Parathyroid adenoma (tissue), 2 donors: ENCODE results near the gene WDR87.

Source experiments
- H2AFZ ChIP-seq: fragments of 300-600 bp; sonication (generic); one replicate; pipeline ENCODE4 v1.7.0; 2017; ENCODE audit warnings: antibody characterized with exemption, mild to moderate bottlenecking
- H3K27ac ChIP-seq: fragments of 300-600 bp; sonication (generic); one replicate; pipeline ENCODE4 v1.7.0; 2017
- H3K27me3 ChIP-seq: fragments of 300-600 bp; sonication (generic); one replicate; pipeline ENCODE4 v1.7.0; 2017; ENCODE audit warnings: low read length; ENCODE audit not compliant: control insufficient read depth, insufficient read depth
- H3K36me3 ChIP-seq: fragments of 300-600 bp; sonication (generic); one replicate; pipeline ENCODE4 v1.7.0; 2017; ENCODE audit warnings: low read length; ENCODE audit not compliant: control insufficient read depth, insufficient read depth
- H3K4me1 ChIP-seq: fragments of 300-600 bp; sonication (generic); one replicate; pipeline ENCODE4 v1.7.0; 2017; ENCODE audit warnings: control low read depth
- H3K4me2 ChIP-seq: fragments of 300-600 bp; sonication (generic); one replicate; pipeline ENCODE4 v1.7.0; 2017; ENCODE audit warnings: low read length
- H3K4me3 ChIP-seq: fragments of 300-600 bp; sonication (generic); one replicate; pipeline ENCODE4 v1.7.0; 2017; ENCODE audit warnings: low read depth, low read length
- H3K79me2 ChIP-seq: fragments of 300-600 bp; sonication (generic); one replicate; pipeline ENCODE4 v1.7.0; 2017; ENCODE audit warnings: control low read depth
- H3K9ac ChIP-seq: fragments of 300-600 bp; sonication (generic); one replicate; pipeline ENCODE4 v1.7.0; 2017; ENCODE audit warnings: mild to moderate bottlenecking
- H3K9me3 ChIP-seq: fragments of 300-600 bp; sonication (generic); one replicate; pipeline ENCODE4 v1.7.0; 2017; ENCODE audit warnings: low read length; ENCODE audit not compliant: control insufficient read depth
- CTCF ChIP-seq: fragments of 300-600 bp; sonication (generic); IDR thresholded peaks from one replicate; pipeline ENCODE4 v1.7.0; 2017; ENCODE audit warnings: antibody characterized with exemption, mild to moderate bottlenecking
- donor health status: primary hyperparathyroidism.

The WDR87 gene

GRCh38 chr19:37877147-37877546, 29.2 kb downstream of the WDR87 start:
- no peaks in the 10 kb centered on the region for H3K79me2 ChIP-seq
- H3K9ac ChIP-seq: no peak overlapping the region
- no peak overlapping the region for H3K4me2 ChIP-seq
- no peaks in the 10 kb centered on the region for H3K27me3 ChIP-seq
- no peak overlapping the region for H2AFZ ChIP-seq
- TF ChIP-seq CTCF: no peak
- H3K36me3 ChIP-seq: no peaks in the 10 kb centered on the region
- no peak overlapping the region for H3K4me3 ChIP-seq
- no peak overlapping the region for H3K27ac ChIP-seq
- H3K9me3 ChIP-seq: no peaks in the 10 kb centered on the region
- H3K4me1 ChIP-seq: no peaks in the 10 kb centered on the region

- Histone ChIP-seq H3K27ac (no peak overlapping the region), H3K4me1 (no peaks in the 10 kb centered on the region), H3K79me2 (no peaks in the 10 kb centered on the region), H3K36me3 (no peaks in the 10 kb centered on the region), H3K4me2 (no peak overlapping the region), H3K9me3 (no peaks in the 10 kb centered on the region), H3K9ac (no peak overlapping the region), H2AFZ (no peak overlapping the region), H3K27me3 (no peaks in the 10 kb centered on the region), H3K4me3 (no peak overlapping the region)
- TF ChIP-seq CTCF: no peak
Observed at GRCh38 chr19:37876032-37876431, 30.4 kb downstream of the WDR87 start.

GRCh38 chr19:37874784-37875183, 31.6 kb downstream of the WDR87 start:
- Histone ChIP-seq H3K27me3 (no peaks in the 10 kb centered on the region), H3K4me3 (no peak overlapping the region), H3K9me3 (no peaks in the 10 kb centered on the region), H3K79me2 (no peaks in the 10 kb centered on the region), H3K9ac (no peak overlapping the region), H3K36me3 (no peaks in the 10 kb centered on the region), H3K27ac (no peak overlapping the region), H2AFZ (no peak overlapping the region), H3K4me2 (no peak overlapping the region), H3K4me1 (no peaks in the 10 kb centered on the region)
- TF ChIP-seq CTCF: no peak

GRCh38 chr19:37872383-37872782, 34.0 kb downstream of the WDR87 start:
- H3K36me3 ChIP-seq: no peaks in the 10 kb centered on the region
- no peak overlapping the region for H2AFZ ChIP-seq
- H3K27me3 ChIP-seq: no peaks in the 10 kb centered on the region
- H3K9me3 ChIP-seq: no peaks in the 10 kb centered on the region
- H3K4me1 ChIP-seq: no peaks in the 10 kb centered on the region
- H3K79me2 ChIP-seq: no peaks in the 10 kb centered on the region
- H3K27ac ChIP-seq: no peak overlapping the region
- H3K9ac ChIP-seq: no peak overlapping the region
- no peak overlapping the region for H3K4me2 ChIP-seq
- no peak for TF ChIP-seq CTCF
- no peak overlapping the region for H3K4me3 ChIP-seq

- Histone ChIP-seq H3K79me2 (no peaks in the 10 kb centered on the region), H3K4me3 (no peak overlapping the region), H3K27ac (no peak overlapping the region), H3K27me3 (no peaks in the 10 kb centered on the region), H3K4me2 (no peak overlapping the region), H3K36me3 (no peaks in the 10 kb centered on the region), H3K9ac (no peak overlapping the region), H3K9me3 (no peaks in the 10 kb centered on the region), H2AFZ (no peak overlapping the region), H3K4me1 (no peaks in the 10 kb centered on the region)
- TF ChIP-seq CTCF: no peak
Observed at GRCh38 chr19:37869766-37870340, 36.5 kb downstream of the WDR87 start.
